Measurements from ENCODE around the gene OSMR. TPM values are rescaled to one million over a fixed set of nuclear protein-coding genes. Genes with fewer than 3 reads are reported as not detected.

Gene OSMR
- total RNA-seq, 1 experiment from 2014 or later: 31.6 TPM

- BruUV-seq (replicated peaks): no TSS peak
Measured at GRCh38 chr5:38879078-38879460, 33.3 kb downstream of the OSMR start.

GRCh38 chr5:38883842-38884241 is 38.0 kb downstream of the OSMR start:
- Histone ChIP-seq H3K4me1 (ENCODE audit: insufficient read depth, low read length, poor library complexity, severe bottlenecking) (no peaks in the 10 kb centered on the region), H3K4me3 (ENCODE audit: low read depth, low read length, poor library complexity, severe bottlenecking) (no peak overlapping the region), H3K9me3 (ENCODE audit: low read depth, low read length, poor library complexity, severe bottlenecking) (no peaks in the 10 kb centered on the region), H3K36me3 (ENCODE audit: insufficient read depth, low read length, poor library complexity, severe bottlenecking) (peaks cover 13% of the 10 kb centered on the region), H3K27me3 (replicated peaks; ENCODE audit: insufficient read depth, low read depth, low read length, poor library complexity) (no peaks in the 10 kb centered on the region), H3K27ac (ENCODE audit: low read depth, low read length, poor library complexity, severe bottlenecking) (no peak overlapping the region)
- no peak for DNase-seq (ENCODE audit: low spot score)
- BruUV-seq (replicated peaks): no TSS peak
- POLR2A ChIA-PET (ENCODE audit: low non-redundant PET): no interaction called here
- TF ChIP-seq CTCF (conservative IDR thresholded peaks at IDR 0.05; ENCODE audit: low read depth, low read length): no peak
- no peak for TF ChIP-seq EZH2 (IDR thresholded peaks at IDR 0.05; ENCODE audit: borderline replicate concordance, low read depth, low read length, poor library complexity, severe bottlenecking)
- intact Hi-C loops (cut with micrococcal nuclease; ENCODE audit: unreplicated experiment): no loop called here
- CTCF ChIA-PET: no interaction called here

More at GRCh38 chr5:38879078-38879460, 33.3 kb downstream of the OSMR start:
- TF ChIP-seq CTCF (conservative IDR thresholded peaks at IDR 0.05; ENCODE audit: low read depth, low read length): no peak
- H3K4me1 ChIP-seq (ENCODE audit: insufficient read depth, low read length, poor library complexity, severe bottlenecking): no peaks in the 10 kb centered on the region
- CTCF ChIA-PET: no interaction called here
- intact Hi-C loops (cut with micrococcal nuclease; ENCODE audit: unreplicated experiment): no loop called here
- no peak overlapping the region for H3K27ac ChIP-seq (ENCODE audit: low read depth, low read length, poor library complexity, severe bottlenecking)
- no peak overlapping the region for H3K4me3 ChIP-seq (ENCODE audit: low read depth, low read length, poor library complexity, severe bottlenecking)
- H3K36me3 ChIP-seq (ENCODE audit: insufficient read depth, low read length, poor library complexity, severe bottlenecking): peaks cover 13% of the 10 kb centered on the region
- H3K9me3 ChIP-seq (ENCODE audit: low read depth, low read length, poor library complexity, severe bottlenecking): no peaks in the 10 kb centered on the region
- no peaks in the 10 kb centered on the region for H3K27me3 ChIP-seq (replicated peaks; ENCODE audit: insufficient read depth, low read depth, low read length, poor library complexity)
- POLR2A ChIA-PET (ENCODE audit: low non-redundant PET): no interaction called here
- DNase-seq (ENCODE audit: low spot score): no peak

- Histone ChIP-seq H3K4me3 (ENCODE audit: low read depth, low read length, poor library complexity, severe bottlenecking) (no peak overlapping the region), H3K27me3 (replicated peaks; ENCODE audit: insufficient read depth, low read depth, low read length, poor library complexity) (no peaks in the 10 kb centered on the region), H3K9me3 (ENCODE audit: low read depth, low read length, poor library complexity, severe bottlenecking) (no peaks in the 10 kb centered on the region), H3K36me3 (ENCODE audit: insufficient read depth, low read length, poor library complexity, severe bottlenecking) (peaks cover 13% of the 10 kb centered on the region), H3K27ac (ENCODE audit: low read depth, low read length, poor library complexity, severe bottlenecking) (no peak overlapping the region), H3K4me1 (ENCODE audit: insufficient read depth, low read length, poor library complexity, severe bottlenecking) (no peaks in the 10 kb centered on the region)
- CTCF ChIA-PET: no interaction called here
- no peak for DNase-seq (ENCODE audit: low spot score)
- POLR2A ChIA-PET (ENCODE audit: low non-redundant PET): no interaction called here
- TF ChIP-seq CTCF (conservative IDR thresholded peaks at IDR 0.05; ENCODE audit: low read depth, low read length) (no peak), EZH2 (IDR thresholded peaks at IDR 0.05; ENCODE audit: borderline replicate concordance, low read depth, low read length, poor library complexity, severe bottlenecking) (no peak)
- no TSS peak for BruUV-seq (replicated peaks)
- intact Hi-C loops (cut with micrococcal nuclease; ENCODE audit: unreplicated experiment): no loop called here
Measured at GRCh38 chr5:38885208-38885607, 39.4 kb downstream of the OSMR start.

All from A673 (cell line).